ENCODE data around the gene KAZN.

DNA sequence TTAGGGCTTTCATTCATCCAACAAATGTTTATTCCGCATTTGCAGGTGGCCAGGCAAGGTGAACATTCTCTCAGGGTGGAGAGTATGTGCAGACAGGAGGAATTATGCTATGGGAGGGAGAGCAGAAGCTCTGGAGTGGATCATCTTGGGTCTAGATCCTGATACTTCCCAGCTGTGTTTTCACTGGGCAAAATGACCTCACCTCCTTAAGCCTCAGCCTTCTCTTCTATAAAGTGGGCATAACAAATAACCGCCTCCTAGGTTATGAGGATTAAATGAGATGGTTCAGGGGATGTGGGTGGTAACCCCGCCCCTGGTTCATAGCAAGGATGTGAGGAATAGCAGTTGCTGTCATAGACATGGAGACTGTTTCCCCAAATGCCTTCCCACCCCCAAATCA, 553.4 kb downstream of the KAZN start:
- TF ChIP-seq, protein P1, sequence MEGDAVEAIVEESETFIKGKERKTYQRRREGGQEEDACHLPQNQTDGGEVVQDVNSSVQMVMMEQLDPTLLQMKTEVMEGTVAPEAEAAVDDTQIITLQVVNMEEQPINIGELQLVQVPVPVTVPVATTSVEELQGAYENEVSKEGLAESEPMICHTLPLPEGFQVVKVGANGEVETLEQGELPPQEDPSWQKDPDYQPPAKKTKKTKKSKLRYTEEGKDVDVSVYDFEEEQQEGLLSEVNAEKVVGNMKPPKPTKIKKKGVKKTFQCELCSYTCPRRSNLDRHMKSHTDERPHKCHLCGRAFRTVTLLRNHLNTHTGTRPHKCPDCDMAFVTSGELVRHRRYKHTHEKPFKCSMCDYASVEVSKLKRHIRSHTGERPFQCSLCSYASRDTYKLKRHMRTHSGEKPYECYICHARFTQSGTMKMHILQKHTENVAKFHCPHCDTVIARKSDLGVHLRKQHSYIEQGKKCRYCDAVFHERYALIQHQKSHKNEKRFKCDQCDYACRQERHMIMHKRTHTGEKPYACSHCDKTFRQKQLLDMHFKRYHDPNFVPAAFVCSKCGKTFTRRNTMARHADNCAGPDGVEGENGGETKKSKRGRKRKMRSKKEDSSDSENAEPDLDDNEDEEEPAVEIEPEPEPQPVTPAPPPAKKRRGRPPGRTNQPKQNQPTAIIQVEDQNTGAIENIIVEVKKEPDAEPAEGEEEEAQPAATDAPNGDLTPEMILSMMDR (IDR thresholded peaks at IDR 0.05) = no peak
- no peak for TF ChIP-seq POLR2A (IDR thresholded peaks at IDR 0.05)
